NCI-H82 treated with DMSO at 0.1 percent for 48 hours (cell line): Measurements from ENCODE around the gene TESK2.
A peak's percentile ranks its signal among the peaks of the same experiment; 100 is the strongest.
"Not testable (repeated sequence)": the region's sequence is repeated elsewhere in the genome, so short reads cannot be mapped to it uniquely, and the experiment has no call there.

Experiments used
- DNase-seq: peaks from one replicate; lab custom pipeline; 2025; ENCODE audit not compliant: unreplicated experiment; lab: John Stamatoyannopoulos, UW

Gene TESK2

GRCh38 chr1:45414746-45415145 is 76.2 kb downstream of the TESK2 start:
- no peak for DNase-seq

GRCh38 chr1:45412899-45413298 is 78.1 kb downstream of the TESK2 start:
- no peak for DNase-seq

- DNase-seq = no peak
Measured at GRCh38 chr1:45411510-45411899, 79.5 kb downstream of the TESK2 start.

- no peak for DNase-seq
Measured at GRCh38 chr1:45410850-45411509, 80.0 kb downstream of the TESK2 start.

GRCh38 chr1:45409276-45409675 is 81.7 kb downstream of the TESK2 start:
- no peak for DNase-seq

GRCh38 chr1:45407629-45408287 is 83.2 kb downstream of the TESK2 start:
- no peak for DNase-seq

- DNase-seq = no peak
Measured at GRCh38 chr1:45405636-45406035, 85.3 kb downstream of the TESK2 start.

- no peak for DNase-seq
Measured at GRCh38 chr1:45403718-45404117, 87.2 kb downstream of the TESK2 start.

- no peak for DNase-seq
Measured at GRCh38 chr1:45403298-45403697, 87.7 kb downstream of the TESK2 start.

- DNase-seq = no peak
Measured at GRCh38 chr1:45401524-45401923, 89.4 kb downstream of the TESK2 start.

GRCh38 chr1:45400049-45400448 is 90.9 kb downstream of the TESK2 start:
- peak; percentile 84 for DNase-seq

- no peak for DNase-seq
Measured at GRCh38 chr1:45397285-45397684, 93.7 kb downstream of the TESK2 start.

GRCh38 chr1:45395582-45395981 is 95.4 kb downstream of the TESK2 start:
- no peak for DNase-seq

GRCh38 chr1:45395051-45395450 is 95.9 kb downstream of the TESK2 start:
- no peak for DNase-seq

- DNase-seq = no peak
Measured at GRCh38 chr1:45394342-45394741, 96.6 kb downstream of the TESK2 start.

GRCh38 chr1:45393718-45394302 is 97.2 kb downstream of the TESK2 start:
- no peak for DNase-seq

- no peak for DNase-seq
Measured at GRCh38 chr1:45386219-45386618, 104.7 kb downstream of the TESK2 start.

- no peak for DNase-seq
Measured at GRCh38 chr1:45385302-45385701, 105.7 kb downstream of the TESK2 start.

GRCh38 chr1:45384213-45384612 is 106.8 kb downstream of the TESK2 start:
- not testable (repeated sequence) for DNase-seq

- no peak for DNase-seq
Measured at GRCh38 chr1:45383191-45383590, 107.8 kb downstream of the TESK2 start.

- DNase-seq = no peak
Measured at GRCh38 chr1:45381243-45381642, 109.7 kb downstream of the TESK2 start.

- DNase-seq = no peak
Measured at GRCh38 chr1:45380730-45381129, 110.2 kb downstream of the TESK2 start.
